Iris pigment epithelial cell (primary cell): ENCODE data around the gene LAMC2.
"Not testable (repeated sequence)": the region's sequence is repeated elsewhere in the genome, so short reads cannot be mapped to it uniquely, and the experiment has no call there.

Source experiments
- DNase-seq: peaks from one replicate; pipeline ENCODE4 v3.0.0-alpha.2; 2011; ENCODE audit warnings: low read depth

Gene LAMC2

GRCh38 chr1:183238071-183238470 lies 52.0 kb downstream of the LAMC2 start:
- DNase-seq = peak; percentile 84

GRCh38 chr1:183239220-183239742 lies 53.2 kb downstream of the LAMC2 start:
- no peak for DNase-seq

GRCh38 chr1:183239793-183240525 lies 53.9 kb downstream of the LAMC2 start:
- DNase-seq = no peak

DNA sequence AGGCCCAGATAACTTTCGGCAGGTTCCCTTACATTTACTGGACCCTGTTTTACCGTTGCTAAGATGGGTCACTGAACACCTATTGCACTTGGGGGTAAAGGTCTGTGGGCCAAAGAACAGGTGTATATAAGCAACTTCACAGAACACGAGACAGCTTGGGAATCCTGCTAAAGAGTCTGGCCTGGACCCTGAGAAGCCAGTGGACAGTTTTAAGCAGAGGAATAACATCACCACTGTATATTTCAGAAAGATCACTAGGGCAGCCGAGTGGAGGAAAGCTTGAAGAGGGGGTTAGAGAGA lies 54.4 kb downstream of the LAMC2 start:
- no peak for DNase-seq

DNA sequence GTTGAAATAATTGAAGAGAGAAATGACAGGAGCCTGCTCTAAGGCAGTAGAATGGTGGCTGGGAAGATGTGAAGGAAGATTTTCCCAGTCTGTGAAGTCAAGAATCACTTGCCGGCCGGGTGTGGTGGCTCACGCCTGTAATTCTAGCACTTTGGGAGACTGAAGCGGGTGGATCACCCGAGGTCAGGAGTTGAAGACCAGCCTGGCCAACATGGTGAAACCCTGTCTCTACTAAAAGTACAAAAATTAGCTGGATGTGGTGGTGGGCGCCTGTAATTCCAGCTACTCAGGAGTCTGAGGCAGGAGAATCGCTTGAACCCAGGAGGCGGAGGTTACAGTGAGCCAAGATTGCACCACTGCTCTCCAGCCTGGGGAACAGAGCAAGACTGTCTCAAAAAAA lies 54.8 kb downstream of the LAMC2 start:
- DNase-seq = not testable (repeated sequence)

DNA sequence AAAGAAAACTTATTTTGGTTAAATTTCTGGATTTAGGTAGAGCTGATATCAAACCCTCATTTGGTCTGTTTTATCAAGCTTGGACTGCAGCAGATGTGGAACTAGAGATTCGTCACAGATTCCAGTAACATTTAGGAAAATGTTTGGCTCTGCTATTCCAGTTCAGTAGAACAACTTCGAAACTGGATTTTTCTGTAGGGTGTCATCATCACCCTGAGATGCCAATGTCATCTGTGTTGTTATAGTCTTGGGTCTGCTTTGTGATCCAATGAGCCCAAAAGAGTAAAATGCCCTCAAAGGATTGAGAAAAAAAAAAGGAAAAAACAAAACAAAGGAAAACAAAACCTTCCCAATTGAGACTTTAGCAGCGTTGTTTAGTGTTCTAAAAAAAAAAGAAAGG lies 55.4 kb downstream of the LAMC2 start:
- DNase-seq = no peak

DNA sequence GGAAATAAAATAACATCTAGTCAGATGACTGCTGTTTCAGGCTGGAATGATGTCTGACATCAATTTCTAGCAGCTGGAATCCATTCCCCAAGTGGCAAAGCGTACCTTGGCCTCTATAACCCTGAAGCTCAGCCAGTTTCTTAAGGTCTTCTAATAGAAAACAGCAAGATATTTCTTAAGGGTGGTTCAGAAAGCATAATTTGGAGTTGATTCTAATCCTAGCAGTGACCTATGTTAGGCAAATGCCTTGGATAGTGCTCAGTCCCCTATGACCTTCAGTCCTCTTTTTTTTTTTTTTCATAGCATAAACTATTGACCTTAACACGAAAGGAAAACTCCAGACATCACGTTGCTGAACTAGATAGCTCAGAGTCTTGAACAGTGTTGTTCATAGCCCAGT lies 56.5 kb downstream of the LAMC2 start:
- no peak for DNase-seq

GRCh38 chr1:183243161-183244050 lies 57.3 kb downstream of the LAMC2 start:
- no peak for DNase-seq

DNA sequence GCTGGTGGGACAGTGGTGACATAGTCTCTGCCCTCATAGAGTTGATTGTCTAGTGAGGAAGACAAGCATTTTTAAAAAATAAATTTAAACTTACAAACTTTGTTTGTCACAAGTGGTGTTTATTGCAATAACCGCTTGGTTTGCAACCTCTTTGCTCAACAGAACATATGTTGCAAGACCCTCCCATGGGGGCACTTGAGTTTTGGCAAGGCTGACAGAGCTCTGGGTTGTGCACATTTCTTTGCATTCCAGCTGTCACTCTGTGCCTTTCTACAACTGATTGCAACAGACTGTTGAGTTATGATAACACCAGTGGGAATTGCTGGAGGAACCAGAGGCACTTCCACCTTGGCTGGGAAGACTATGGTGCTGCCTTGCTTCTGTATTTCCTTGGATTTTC lies 58.4 kb downstream of the LAMC2 start:
- peak; percentile 75 for DNase-seq

DNA sequence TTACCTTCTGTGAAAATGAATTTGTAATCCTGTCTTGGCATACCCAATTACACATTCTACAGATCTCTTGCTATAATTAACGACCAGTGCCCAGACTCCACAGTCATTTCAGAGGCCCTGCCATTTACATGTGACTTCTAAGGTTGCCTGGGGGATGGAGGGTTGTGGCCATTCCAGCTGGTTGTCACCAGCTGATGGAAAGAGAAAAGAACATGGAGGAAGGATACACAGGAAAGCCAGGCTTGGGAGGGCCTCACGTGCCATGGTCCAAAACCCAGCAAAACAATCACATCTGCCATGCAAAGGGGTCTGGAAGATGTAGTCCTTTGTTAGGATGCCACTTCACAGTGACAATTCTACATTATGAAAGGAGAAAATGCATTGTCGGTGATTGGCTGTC lies 59.3 kb downstream of the LAMC2 start:
- DNase-seq = no peak

DNA sequence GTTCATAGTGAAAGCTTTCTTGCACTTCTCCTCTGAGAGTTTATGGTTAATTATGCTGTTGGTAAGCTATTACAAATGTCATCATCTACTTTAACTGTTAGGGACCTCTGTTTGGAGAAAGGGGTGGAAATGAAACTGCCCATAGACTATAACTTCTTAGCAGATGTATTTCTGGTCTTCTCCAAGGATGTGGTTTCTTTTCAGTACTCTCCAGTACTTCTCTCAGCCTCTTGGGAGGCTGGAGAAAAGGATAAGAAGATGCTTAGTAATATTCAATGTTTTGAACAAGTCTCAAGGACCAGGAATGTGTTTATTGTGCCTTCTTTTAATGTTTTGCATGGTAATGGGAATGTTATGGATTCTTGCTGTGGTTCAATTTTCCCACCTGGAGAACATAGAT lies 60.4 kb downstream of the LAMC2 start:
- no peak for DNase-seq

DNA sequence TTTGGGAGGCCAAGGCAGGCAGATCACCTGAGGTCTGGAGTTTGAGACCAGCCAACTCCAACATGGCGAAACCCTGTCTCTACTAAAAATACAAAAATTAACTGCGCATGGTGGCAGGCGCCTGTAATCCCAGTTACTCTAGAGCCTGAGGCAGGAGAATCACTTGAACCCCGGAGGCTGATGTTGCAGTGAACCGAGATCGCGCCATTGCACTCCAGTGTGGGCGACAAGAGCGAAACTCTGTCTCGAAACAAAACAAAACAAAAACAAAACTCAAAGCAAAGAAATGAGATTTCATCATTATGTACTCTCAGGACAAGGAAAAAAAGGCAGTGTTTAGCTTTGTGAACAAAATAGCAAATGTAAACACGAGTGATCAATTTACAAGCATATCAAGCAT lies 61.0 kb downstream of the LAMC2 start:
- DNase-seq = no peak

- no peak for DNase-seq
These were observed 61.4 kb downstream of the LAMC2 start for GRCh38 chr1:183247484-183247883.

GRCh38 chr1:183247931-183248330 lies 61.9 kb downstream of the LAMC2 start:
- DNase-seq = no peak

GRCh38 chr1:183248989-183249691 lies 63.1 kb downstream of the LAMC2 start:
- DNase-seq = no peak

DNA sequence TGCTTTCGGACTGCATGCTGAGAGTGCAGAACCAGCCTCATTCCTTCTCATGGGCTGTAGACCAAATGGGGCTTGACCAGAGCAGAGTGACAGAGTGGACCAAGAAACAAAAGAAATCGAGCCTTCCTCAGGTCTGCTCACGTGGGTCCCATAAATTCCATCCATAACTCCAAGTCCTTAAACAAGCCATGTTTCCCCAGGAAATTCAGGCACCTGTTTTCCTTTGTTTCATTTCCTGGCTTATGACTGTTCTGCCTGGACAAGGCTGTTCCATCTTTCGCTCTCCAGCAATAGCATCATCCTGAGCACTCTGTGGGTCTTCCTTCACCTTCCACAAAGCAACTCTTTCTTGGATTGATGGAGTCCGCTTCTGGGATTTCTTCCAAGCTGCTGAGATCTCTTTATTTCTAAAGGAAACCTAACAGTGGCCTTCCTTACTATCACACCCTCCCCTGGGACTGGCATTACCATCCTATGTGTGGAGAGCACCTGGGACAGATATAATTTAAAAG lies 63.9 kb downstream of the LAMC2 start:
- no peak for DNase-seq

DNA sequence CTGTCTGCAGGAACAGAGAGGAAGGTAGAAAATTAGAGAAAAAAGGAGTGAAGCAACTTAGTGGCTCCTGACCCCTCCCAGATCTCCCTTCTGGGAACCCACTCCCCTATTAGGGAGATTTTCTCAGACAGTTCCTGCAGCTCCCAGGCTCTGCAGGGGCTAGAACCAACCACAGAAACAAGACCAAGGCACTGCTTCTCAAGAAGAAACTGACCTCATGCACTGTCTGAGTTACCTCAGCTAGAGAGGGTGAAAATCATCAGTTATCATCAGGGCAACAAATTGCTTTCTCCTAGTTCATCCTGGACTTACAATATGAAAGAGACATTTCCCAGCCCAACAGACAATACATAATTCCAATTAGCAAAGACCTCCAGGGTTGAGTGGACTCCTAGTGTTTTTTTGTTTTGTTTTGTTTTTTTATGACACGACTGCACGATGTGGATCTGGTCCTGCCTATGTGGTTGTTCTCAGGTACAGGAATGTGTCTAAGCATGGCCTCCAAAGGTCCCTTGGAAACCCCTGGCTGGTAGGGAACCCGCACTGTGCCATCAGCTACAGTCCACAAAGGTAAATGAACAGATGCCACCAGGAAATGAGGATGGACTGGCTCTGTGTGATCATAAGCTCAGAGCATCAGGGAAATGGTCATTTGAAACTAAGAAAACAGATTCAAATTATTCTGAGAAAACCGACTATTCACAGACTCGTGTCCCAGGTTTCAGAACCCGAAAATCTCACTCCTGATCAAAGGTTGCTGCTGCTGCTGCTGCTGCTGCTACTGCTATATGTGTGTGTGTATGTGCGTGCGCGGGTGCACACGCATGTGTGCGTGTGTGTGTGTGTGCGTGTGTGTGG lies 65.3 kb downstream of the LAMC2 start:
- DNase-seq = no peak

DNA sequence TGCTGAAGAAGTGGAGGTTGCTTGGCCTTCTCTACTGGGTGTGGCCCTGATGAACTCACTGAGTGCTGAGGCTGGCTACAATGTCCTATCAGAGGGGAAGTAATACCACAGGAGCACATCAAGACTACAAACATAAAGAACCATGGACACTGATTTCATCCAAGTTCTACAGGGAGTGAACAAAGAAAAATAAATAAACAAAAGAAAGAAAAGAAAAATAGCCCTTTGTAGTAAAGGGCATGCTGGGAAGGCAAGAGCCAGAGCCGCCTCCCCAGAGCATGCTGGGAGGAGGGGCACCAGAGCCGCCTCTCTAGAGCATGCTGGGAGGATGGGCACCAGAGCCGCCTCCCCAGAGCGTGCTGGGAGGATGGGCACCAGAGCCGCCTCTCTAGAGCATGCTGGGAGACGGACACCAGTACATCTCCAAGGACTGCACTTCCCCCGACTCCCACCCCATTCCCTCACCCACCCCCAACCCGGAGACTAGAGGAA lies 65.9 kb downstream of the LAMC2 start:
- DNase-seq = no peak

GRCh38 chr1:183255073-183255472 lies 69.0 kb downstream of the LAMC2 start:
- no peak for DNase-seq

GRCh38 chr1:183259924-183260323 lies 73.9 kb downstream of the LAMC2 start:
- no peak for DNase-seq

DNA sequence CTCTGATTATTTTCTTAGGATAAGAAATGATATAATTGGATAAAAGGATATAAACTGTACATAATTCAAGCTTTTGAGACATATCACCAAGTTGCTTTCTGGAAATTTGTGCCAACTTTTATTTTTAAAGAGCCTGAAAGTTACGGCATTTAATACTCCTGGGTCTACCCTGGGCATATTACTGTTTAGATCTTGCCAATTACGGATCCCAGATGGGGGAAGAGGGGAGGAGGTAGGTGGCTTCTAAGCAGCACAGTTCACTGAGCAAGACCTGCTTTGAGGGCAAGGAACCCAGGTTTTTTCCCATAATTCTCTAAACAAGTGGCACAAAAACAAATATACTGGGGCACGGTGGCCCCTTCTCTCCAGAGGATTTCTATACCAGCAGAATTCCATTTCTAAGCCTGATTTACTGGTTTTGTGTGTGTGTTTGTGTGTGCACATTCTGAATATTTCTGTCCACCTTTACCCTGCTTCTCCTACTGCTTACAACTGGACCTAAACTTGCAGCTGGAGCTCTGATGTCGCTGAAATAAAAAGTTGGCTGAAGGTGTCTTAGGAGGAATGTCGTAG lies 76.7 kb downstream of the LAMC2 start:
- DNase-seq = no peak
